Measurements from ENCODE around the gene KIF5C. TPM values are rescaled to one million over a fixed set of nuclear protein-coding genes. Genes with fewer than 3 reads are reported as not detected.

The KIF5C gene
- total RNA-seq, 1 donor: under 0.01 TPM

DNA sequence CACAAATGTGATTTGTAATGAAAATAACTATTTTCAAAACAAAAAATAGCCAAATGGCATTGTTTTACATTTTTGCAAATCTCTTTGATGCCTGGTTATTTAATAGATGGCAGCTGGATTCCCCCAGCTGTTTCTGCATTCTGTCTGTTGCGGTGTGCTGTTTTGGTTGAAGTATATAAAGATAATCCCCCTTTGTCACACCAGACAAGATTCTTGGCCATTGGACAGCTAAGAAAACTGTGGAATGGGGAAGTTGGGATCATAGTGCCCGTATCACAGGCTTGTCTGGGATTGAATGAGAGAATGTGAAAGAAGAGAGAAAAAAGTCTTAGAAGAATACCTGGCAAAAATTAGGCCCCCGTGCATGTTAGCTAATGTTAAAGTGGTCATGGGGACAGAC, 144.0 kb downstream of the KIF5C start:
- TF ChIP-seq CTCF (IDR thresholded peaks at IDR 0.05; ENCODE audit: insufficient read depth, low read depth, low read length): no peak
- no peak overlapping the region for H3K4me3 ChIP-seq (ENCODE audit: low read depth, low read length)
- DNase-seq (ENCODE audit: low read depth): peak; percentile 26

- no peak for DNase-seq (ENCODE audit: low read depth)
- TF ChIP-seq CTCF (IDR thresholded peaks at IDR 0.05; ENCODE audit: insufficient read depth, low read depth, low read length): no peak
- no peak overlapping the region for H3K4me3 ChIP-seq (ENCODE audit: low read depth, low read length)
Observed at GRCh38 chr2:149019768-149020167, 144.7 kb downstream of the KIF5C start.

- H3K4me3 ChIP-seq (ENCODE audit: low read depth, low read length): no peak overlapping the region
- TF ChIP-seq CTCF (IDR thresholded peaks at IDR 0.05; ENCODE audit: insufficient read depth, low read depth, low read length): no peak
- no peak for DNase-seq (ENCODE audit: low read depth)
Observed at GRCh38 chr2:149020432-149020851, 145.4 kb downstream of the KIF5C start.

- H3K4me3 ChIP-seq (ENCODE audit: low read depth, low read length): no peak overlapping the region
- no peak for TF ChIP-seq CTCF (IDR thresholded peaks at IDR 0.05; ENCODE audit: insufficient read depth, low read depth, low read length)
- DNase-seq (ENCODE audit: low read depth): no peak
Observed at GRCh38 chr2:149021271-149021719, 146.3 kb downstream of the KIF5C start.

DNA sequence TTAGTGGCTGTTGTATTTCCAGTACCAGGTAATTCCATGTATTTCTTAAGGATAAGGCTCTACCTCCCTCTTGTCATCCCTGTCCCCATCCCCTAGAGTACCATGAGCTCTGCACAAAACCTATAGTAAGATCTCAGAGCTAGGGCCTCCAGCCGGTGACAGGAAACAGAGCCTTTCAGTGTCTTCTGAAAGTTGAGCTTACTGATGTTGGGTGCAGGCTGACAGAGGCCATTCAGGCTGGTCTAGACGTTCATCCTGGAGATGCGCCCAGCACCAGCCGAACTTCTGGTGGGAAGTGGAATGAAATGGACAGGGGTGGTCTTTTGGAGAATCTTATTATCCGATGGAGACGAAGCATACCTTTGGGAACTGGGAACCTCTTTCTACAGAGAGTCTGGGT, 146.7 kb downstream of the KIF5C start:
- H3K4me3 ChIP-seq (ENCODE audit: low read depth, low read length): no peak overlapping the region
- TF ChIP-seq CTCF (IDR thresholded peaks at IDR 0.05; ENCODE audit: insufficient read depth, low read depth, low read length): no peak
- no peak for DNase-seq (ENCODE audit: low read depth)

DNA sequence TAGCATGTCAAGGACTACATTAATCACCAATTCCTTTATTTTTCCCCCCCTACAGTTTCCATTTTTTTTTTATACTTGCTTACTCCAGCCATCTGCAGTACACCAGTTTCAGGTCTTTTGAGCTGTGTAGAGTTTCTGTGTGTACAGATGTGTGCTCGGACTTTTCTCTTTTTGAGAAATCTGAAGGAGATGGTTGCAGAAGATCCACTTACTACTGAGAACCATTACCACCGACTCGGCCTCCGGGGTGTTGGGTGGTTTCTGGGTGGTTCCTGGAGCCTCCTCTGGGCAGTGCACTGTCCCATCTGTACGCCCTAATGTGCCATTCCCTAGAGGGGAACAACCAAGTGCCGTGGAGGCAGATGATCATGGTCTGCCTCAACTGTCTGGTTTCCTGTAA, 148.1 kb downstream of the KIF5C start:
- DNase-seq (ENCODE audit: low read depth): no peak
- no peak overlapping the region for H3K4me3 ChIP-seq (ENCODE audit: low read depth, low read length)
- no peak for TF ChIP-seq CTCF (IDR thresholded peaks at IDR 0.05; ENCODE audit: insufficient read depth, low read depth, low read length)

DNA sequence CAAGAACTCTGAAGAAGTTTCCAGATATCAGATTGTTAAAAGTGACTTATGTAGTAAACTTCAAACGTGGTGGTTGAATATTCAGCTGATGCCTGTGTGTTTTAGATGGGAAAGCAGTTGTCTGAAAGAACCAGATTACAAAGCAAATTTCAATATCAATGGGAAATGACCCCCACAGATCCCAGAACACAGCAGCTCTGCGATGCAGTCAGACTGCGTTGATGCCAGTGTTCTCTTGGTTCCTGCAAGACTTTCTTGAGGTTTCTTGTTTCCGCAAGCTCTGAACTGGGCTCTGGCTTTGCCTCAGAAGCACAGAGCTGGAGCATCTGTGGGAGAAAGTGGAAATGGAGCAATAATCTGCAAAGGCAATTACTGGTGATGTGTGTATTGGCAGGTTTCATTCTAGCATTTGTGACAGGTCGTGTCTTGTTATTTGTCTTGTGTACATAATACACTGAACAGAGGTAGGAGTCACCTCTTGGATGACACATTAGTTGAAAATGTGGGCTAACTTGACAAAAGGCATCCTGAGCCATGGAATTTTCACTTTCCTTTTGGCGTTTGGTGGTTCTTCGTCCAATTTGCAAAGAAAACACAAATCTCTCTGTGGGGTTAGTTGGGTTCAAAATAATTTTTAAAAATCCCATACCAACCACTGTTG, 152.7 kb downstream of the KIF5C start:
- no peak overlapping the region for H3K4me3 ChIP-seq (ENCODE audit: low read depth, low read length)
- no peak for TF ChIP-seq CTCF (IDR thresholded peaks at IDR 0.05; ENCODE audit: insufficient read depth, low read depth, low read length)
- no peak for DNase-seq (ENCODE audit: low read depth)
